Prostate gland (tissue), 2 donors: ENCODE results near the gene PDE7B. TPM values are rescaled to one million over a fixed set of nuclear protein-coding genes. Genes with fewer than 3 reads are reported as not detected.

Experiments
- DNase-seq: peaks from one replicate; pipeline ENCODE4 v3.0.0-alpha.2; 2019; ENCODE audit warnings: low spot score
- H3K27ac ChIP-seq, 2 donors: fragments of 200-600 bp; sonication (generic); 2 replicates each; pipeline ENCODE4 v1.5.1; 2017 to 2019
- H3K27me3 ChIP-seq: fragments of 200-600 bp; sonication (generic); replicated peaks from 2 replicates; pipeline ENCODE4 v1.5.1; 2019; ENCODE audit not compliant: insufficient read depth
- H3K36me3 ChIP-seq, 2 donors: fragments of 200-600 bp; sonication (generic); 1 replicate in 1 of 2; 2 replicates in 1 of 2; pipeline versions ENCODE4 v1.5.1 to v1.8.1; 2017 to 2019
- H3K4me1 ChIP-seq: fragments of 200-600 bp; sonication (generic); replicated peaks from 2 replicates; pipeline ENCODE4 v1.5.1; 2019
- H3K4me3 ChIP-seq, 2 donors: fragments of 200-600 bp; sonication (generic); 2 replicates each; pipeline ENCODE4 v1.5.1; 2017 to 2019
- H3K9me3 ChIP-seq: fragments of 200-600 bp; sonication (generic); 2 replicates; pipeline ENCODE4 v1.5.1; 2017
- POLR2A ChIP-seq: fragments of 450-650 bp; IDR thresholded peaks from one replicate; pipeline ENCODE4 v1.6.1; 2016; ENCODE audit warnings: antibody characterized with exemption, mild to moderate bottlenecking
- POLR2AphosphoS5 ChIP-seq: sonication (generic); formaldehyde crosslinking; IDR thresholded peaks from one replicate; pipeline ENCODE4 v1.6.1; 2017; ENCODE audit warnings: antibody characterized with exemption
- WGBS: methylation state at CpG from one replicate; pipeline ENCODE4 v1.1.5; 2018; 5-methylcytosine and 5-hydroxymethylcytosine counted together
- intact Hi-C: fragments of 100-400 bp; cut with DNase I; formaldehyde crosslinking; loops from one replicate; pipeline ENCODE4 v1.14.2; 2022
- total RNA-seq, 2 donors: library from RNA; depleted of rRNA; stranded (reverse); fragments of >200 nt; gene quantifications; one replicate each; pipeline ENCODE4 v1.1.0, GENCODE V29; 2016
- TF ChIP-seq, protein P1 (sequence below), 4 experiments: fragments of 200-600 bp in 2 of 4; fragments of 450-650 bp in 2 of 4; sonication (generic) in 2 of 4; IDR thresholded peaks; 1 replicate in 3 of 4; 2 replicates in 1 of 4; pipeline ENCODE4 v1.5.1; 2016 to 2019; ENCODE audit warnings: antibody characterized with exemption in 4 of 4, mild to moderate bottlenecking in 2 of 4, moderate library complexity in 2 of 4

Gene PDE7B
- total RNA-seq, 2 donors from 2014 or later = 4.7 to 6.3 TPM

DNA sequence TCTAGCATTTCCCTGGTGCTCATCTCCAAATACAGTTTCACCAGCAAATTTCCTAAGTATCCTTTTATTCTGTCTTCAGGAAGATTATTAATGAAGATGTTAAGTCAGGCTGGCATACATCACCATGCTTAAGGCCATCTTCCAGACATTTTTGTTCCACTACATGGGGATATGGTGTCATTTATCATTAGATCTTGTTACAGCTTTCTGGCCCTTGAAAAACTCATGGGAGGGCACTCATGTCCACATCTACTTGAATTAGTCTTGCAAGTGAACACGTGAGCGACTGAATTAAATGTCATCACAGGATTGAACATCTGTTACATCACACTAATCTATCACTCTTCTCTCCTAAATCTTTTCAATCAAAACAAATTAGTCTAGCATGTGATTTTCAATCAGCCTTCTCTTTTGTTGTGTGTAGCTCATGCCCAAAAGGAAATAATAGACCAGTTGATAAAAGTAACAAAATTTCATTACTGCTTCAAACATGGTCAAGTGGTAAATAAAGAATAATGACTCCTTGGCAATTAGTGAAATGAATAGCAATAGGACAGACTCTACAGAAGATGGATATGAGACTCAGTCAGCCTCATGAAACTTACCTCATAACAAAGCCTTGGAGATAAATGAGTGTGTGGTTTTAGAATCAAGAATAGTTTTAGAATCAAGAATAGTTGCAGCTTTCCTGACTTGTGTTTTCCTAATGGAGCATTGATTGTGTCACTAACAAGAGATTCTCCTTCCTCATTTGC, 318.1 kb downstream of the PDE7B start:
- Histone ChIP-seq H3K36me3 (no peaks in the 10 kb centered on the region), H3K27ac (no peak overlapping the region), H3K27me3 (no peaks in the 10 kb centered on the region), H3K4me3 (no peak overlapping the region), H3K9me3 (no peaks in the 10 kb centered on the region), H3K4me1 (no peaks in the 10 kb centered on the region)
- TF ChIP-seq POLR2A (no peak), POLR2AphosphoS5 (no peak)
- TF ChIP-seq, protein P1, sequence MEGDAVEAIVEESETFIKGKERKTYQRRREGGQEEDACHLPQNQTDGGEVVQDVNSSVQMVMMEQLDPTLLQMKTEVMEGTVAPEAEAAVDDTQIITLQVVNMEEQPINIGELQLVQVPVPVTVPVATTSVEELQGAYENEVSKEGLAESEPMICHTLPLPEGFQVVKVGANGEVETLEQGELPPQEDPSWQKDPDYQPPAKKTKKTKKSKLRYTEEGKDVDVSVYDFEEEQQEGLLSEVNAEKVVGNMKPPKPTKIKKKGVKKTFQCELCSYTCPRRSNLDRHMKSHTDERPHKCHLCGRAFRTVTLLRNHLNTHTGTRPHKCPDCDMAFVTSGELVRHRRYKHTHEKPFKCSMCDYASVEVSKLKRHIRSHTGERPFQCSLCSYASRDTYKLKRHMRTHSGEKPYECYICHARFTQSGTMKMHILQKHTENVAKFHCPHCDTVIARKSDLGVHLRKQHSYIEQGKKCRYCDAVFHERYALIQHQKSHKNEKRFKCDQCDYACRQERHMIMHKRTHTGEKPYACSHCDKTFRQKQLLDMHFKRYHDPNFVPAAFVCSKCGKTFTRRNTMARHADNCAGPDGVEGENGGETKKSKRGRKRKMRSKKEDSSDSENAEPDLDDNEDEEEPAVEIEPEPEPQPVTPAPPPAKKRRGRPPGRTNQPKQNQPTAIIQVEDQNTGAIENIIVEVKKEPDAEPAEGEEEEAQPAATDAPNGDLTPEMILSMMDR (IDR thresholded peaks at IDR 0.05) = no peak
- DNase-seq = no peak
- intact Hi-C loops = no loop called here
- WGBS = 93% methylated on average over 2 of the region's 2 CpGs

DNA sequence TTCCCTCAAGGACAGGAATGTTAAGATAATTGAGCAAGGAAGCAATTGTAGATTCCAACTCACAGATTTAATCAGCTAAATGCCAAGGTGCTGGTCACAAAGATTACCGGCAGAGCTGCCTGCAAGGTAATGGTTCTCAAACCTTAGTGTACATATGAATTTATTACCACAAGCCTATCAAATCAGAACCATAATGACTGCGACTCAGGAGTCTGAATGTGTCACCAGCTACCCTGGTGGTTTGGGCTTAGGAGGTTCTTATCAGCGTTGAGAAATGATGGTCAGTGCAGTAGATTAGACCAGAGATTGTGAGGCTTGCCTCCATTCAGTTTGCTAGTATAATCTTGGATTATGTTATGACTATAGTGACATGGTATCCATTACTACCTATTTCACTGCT, 319.7 kb downstream of the PDE7B start:
- DNase-seq = no peak
- TF ChIP-seq POLR2AphosphoS5 = no peak
- no peak for TF ChIP-seq POLR2A
- TF ChIP-seq, protein P1 (IDR thresholded peaks at IDR 0.05) = no peak
- H3K27ac ChIP-seq = no peak overlapping the region
- WGBS = 96% methylated on average over 3 of the region's 3 CpGs
- no peaks in the 10 kb centered on the region for H3K27me3 ChIP-seq
- H3K4me3 ChIP-seq = no peak overlapping the region
- intact Hi-C loops = no loop called here
- H3K4me1 ChIP-seq = no peaks in the 10 kb centered on the region
- no peaks in the 10 kb centered on the region for H3K36me3 ChIP-seq
- H3K9me3 ChIP-seq = no peaks in the 10 kb centered on the region

DNA sequence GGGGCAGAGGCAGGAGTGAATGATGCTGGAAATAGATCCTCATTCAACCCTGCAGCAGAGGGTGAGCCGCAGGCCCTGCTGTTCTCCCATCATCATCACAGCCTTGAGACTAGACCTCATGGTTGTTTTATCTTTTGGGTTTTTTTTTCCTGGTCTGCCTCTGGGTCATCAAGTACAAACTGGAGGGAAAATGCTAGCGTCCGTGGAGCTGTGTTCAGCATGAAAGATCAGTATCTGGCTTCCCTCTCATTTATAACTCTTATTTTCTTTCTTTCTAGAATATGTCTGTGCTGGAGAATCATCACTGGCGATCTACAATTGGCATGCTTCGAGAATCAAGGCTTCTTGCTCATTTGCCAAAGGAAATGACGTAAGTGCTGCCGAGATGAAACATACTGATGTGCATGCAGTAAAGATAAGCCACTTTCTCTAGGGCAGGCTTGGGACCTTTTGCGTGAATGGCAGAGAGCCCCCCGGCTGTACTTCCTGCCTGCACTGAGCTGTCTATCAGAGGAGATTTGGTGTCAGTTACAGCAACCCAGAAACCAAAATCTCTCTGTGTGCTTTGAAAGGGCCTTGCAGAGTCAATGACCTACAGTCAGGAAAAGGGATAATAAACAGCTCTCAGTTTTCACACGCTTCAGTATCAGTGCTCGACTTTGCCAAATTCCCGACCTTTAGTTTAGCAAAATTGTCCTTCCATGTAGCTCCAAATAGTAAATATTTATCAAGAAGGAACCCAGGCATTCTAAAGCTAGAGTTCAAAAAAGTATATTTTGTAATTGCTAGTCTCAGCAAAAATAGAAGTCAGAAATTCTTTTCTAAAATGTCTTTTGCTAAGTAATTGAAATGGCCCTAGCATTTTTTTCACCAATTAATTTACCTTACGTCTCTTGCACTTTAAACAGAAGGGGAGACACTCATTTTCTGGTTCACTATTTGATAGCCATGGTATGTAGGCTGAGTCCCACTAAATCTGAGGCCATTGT, 322.3 kb downstream of the PDE7B start:
- DNase-seq = no peak
- no peak for TF ChIP-seq POLR2A
- no peak for TF ChIP-seq POLR2AphosphoS5
- TF ChIP-seq, protein P1 (IDR thresholded peaks at IDR 0.05) = no peak
- intact Hi-C loops = no loop called here
- Histone ChIP-seq H3K27ac (no peak overlapping the region), H3K27me3 (no peaks in the 10 kb centered on the region), H3K4me3 (no peak overlapping the region), H3K36me3 (no peaks in the 10 kb centered on the region), H3K4me1 (no peaks in the 10 kb centered on the region), H3K9me3 (no peaks in the 10 kb centered on the region)
- 59% methylated on average over 13 of the region's 13 CpGs for WGBS

DNA sequence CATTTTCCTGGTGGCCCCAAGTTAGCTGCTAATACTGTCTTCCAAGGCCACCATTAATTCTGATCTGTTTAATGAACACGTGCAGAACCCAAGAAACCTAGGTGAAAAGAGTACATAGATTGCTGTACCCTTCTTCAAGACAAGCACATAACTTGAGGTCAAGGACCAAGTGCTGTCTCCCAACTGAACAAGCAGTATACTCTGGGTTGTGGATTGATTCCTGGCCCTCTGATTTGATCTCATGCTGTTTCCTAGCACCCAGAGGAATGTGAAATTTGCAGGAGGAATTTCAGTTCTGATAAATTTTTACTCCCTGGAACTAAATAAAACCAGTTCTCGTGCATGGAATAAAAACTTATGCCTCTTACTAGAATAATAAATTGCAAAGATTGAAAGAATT, 323.0 kb downstream of the PDE7B start:
- H3K27me3 ChIP-seq = no peaks in the 10 kb centered on the region
- no peaks in the 10 kb centered on the region for H3K9me3 ChIP-seq
- no peak for DNase-seq
- intact Hi-C loops = no loop called here
- H3K4me3 ChIP-seq = no peak overlapping the region
- H3K4me1 ChIP-seq = no peaks in the 10 kb centered on the region
- no peak overlapping the region for H3K27ac ChIP-seq
- no peaks in the 10 kb centered on the region for H3K36me3 ChIP-seq
- WGBS = 80% methylated on average over 2 of the region's 2 CpGs
- no peak for TF ChIP-seq POLR2A

DNA sequence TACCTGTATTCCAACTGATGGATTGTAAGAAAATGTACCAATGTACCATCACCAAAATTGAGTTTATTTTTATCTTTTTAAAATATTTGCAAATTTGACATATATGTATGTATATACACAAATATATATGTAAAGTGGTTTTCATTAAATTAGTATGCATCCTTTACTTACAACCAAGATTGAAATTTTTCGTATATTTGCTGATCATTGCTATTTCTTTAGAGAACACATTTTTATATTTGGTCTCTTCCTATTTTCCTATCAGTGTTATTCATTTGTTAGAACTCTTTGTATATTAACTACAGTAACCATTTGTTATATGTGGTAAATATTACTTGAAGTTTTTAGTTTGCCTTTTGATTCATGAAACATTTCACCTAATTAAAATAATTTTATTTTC, 324.4 kb downstream of the PDE7B start:
- no peaks in the 10 kb centered on the region for H3K27me3 ChIP-seq
- no peaks in the 10 kb centered on the region for H3K36me3 ChIP-seq
- TF ChIP-seq POLR2A (no peak), POLR2AphosphoS5 (no peak)
- TF ChIP-seq, protein P1 (IDR thresholded peaks at IDR 0.05) = no peak
- no peak for DNase-seq
- no peaks in the 10 kb centered on the region for H3K9me3 ChIP-seq
- 96% methylated on average over 1 of the region's 1 CpG for WGBS
- no peak overlapping the region for H3K27ac ChIP-seq
- H3K4me1 ChIP-seq = no peaks in the 10 kb centered on the region
- intact Hi-C loops = no loop called here
- no peak overlapping the region for H3K4me3 ChIP-seq
